Bone marrow (tissue), 2 donors: Measurements from ENCODE around the gene SDSL.

ENCODE experiments used
- DNase-seq, 2 donors: peaks; one replicate each; lab custom pipeline; 2025; lab: John Stamatoyannopoulos, UW

Gene SDSL

GRCh38 chr12:113485330-113485729 lies 63.1 kb downstream of the SDSL start:
- DNase-seq: no peak

GRCh38 chr12:113486722-113487121 lies 64.5 kb downstream of the SDSL start:
- DNase-seq: no peak
